ENCODE data around the gene PPFIA2. TPM values are rescaled to one million over a fixed set of nuclear protein-coding genes. Genes with fewer than 3 reads are reported as not detected.

Gene PPFIA2
- polyA plus RNA-seq, 1 of the 3 experiments (the other 2 are of a cell fraction), result not detected

DNA sequence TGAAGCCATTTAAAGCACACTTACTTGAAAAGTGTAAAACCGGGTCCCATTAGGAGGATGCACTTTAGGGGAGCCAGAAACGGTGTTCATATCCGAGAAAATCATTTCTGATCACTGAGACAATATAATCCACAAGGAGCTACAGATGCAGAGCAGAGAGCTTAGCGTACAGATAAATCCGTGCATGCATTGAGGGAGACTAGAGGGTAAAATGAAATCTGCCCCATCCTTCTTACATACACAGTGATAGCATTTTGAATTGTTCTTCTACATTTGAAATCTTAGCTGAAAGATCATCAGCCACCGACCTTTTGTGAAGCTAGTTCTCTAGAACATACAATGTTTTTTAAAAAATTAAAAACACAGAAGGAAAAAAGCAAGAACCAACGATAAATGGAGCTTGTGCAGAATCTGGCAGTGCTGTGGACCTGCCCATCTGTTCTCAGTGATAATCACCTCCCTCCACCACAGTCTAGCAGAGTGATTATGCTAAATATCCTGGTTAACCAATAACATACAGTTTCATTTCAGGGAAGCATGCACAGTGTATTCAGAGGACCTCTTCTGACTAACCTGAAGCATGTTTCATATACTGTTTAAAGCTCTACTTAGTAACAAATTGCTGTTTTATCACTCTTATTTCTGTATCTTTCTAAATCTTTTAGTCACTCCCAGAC is 161.1 kb downstream of the PPFIA2 start:
- Histone ChIP-seq H3F3A (replicated peaks; ENCODE audit: insufficient read depth) (no peaks in the 10 kb centered on the region), H3K27ac (ENCODE audit: low read depth in 2 of 2, low read length in 1 of 2) (peak overlapping the region in 1 of 2 experiments; percentile 28; a peak in 1 of 4 replicates), H3K9ac (no peak overlapping the region), H3K27me3 (ENCODE audit: insufficient read depth) (no peaks in the 10 kb centered on the region), H3K4me2 (no peak overlapping the region), H3K9me2 (no peaks in the 10 kb centered on the region), H3K36me3 (replicated peaks in 1 of 2; ENCODE audit: control insufficient read depth in 1 of 2, insufficient read depth in 2 of 2, low read length in 1 of 2) (no peaks in the 10 kb centered on the region), H3K79me2 (ENCODE audit: insufficient read depth) (no peaks in the 10 kb centered on the region), H3K9me3 (no peaks in the 10 kb centered on the region), H3K4me3 (ENCODE audit: low read depth in 2 of 2, low read length in 1 of 2) (no peak overlapping the region), H2AFZ (ENCODE audit: low read depth) (no peak overlapping the region), H4K20me1 (ENCODE audit: insufficient read depth) (no peaks in the 10 kb centered on the region), H3K4me1 (ENCODE audit: control insufficient read depth in 1 of 2, insufficient read depth in 2 of 2, low read depth in 1 of 2, low read length in 1 of 2) (no peaks in the 10 kb centered on the region; a peak in 1 of 4 replicates)
- DNase-seq, result peak; percentile 7
- ChIA-PET POLR2A (no interaction called here), CTCF (interaction anchor here (0.7 to 1.4 kb wide), 6 partner anchors 10 to 760 kb away, joined by 3 to 5 read pairs (median 3); partner anchors contain the start of genes CCDC59 and METTL25)
- TF ChIP-seq YY1 (IDR thresholded peaks at IDR 0.05; ENCODE audit: low read depth), result no peak
- TF ChIP-seq JUND (IDR thresholded peaks at IDR 0.05), result no peak
- TF ChIP-seq FOSL2 (IDR thresholded peaks at IDR 0.05; ENCODE audit: borderline replicate concordance, low read depth), result no peak
- TF ChIP-seq EZH2phosphoT487 (IDR thresholded peaks at IDR 0.05; ENCODE audit: borderline replicate concordance, low read depth), result no peak
- TF ChIP-seq CHD2 (IDR thresholded peaks at IDR 0.05; ENCODE audit: low read length, partially characterized antibody), result no peak
- TF ChIP-seq FOXM1 (IDR thresholded peaks at IDR 0.05; ENCODE audit: low read depth), result no peak
- TF ChIP-seq, protein P1, sequence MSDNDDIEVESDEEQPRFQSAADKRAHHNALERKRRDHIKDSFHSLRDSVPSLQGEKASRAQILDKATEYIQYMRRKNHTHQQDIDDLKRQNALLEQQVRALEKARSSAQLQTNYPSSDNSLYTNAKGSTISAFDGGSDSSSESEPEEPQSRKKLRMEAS (IDR thresholded peaks at IDR 0.05; ENCODE audit: low read depth), result no peak
- TF ChIP-seq TCF12 (IDR thresholded peaks at IDR 0.05), result no peak
- TF ChIP-seq MEF2A (IDR thresholded peaks at IDR 0.05; ENCODE audit: borderline replicate concordance, low read depth), result no peak
- no peak for TF ChIP-seq MXI1 (IDR thresholded peaks at IDR 0.05; ENCODE audit: low read depth, low read length)
- TF ChIP-seq, protein P2, sequence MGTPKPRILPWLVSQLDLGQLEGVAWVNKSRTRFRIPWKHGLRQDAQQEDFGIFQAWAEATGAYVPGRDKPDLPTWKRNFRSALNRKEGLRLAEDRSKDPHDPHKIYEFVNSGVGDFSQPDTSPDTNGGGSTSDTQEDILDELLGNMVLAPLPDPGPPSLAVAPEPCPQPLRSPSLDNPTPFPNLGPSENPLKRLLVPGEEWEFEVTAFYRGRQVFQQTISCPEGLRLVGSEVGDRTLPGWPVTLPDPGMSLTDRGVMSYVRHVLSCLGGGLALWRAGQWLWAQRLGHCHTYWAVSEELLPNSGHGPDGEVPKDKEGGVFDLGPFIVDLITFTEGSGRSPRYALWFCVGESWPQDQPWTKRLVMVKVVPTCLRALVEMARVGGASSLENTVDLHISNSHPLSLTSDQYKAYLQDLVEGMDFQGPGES (IDR thresholded peaks at IDR 0.05; ENCODE audit: low read depth, low read length), result no peak
- TF ChIP-seq GABPA (IDR thresholded peaks at IDR 0.05; ENCODE audit: low read depth), result no peak
- no peak for TF ChIP-seq RXRA (IDR thresholded peaks at IDR 0.05; ENCODE audit: borderline replicate concordance, low read depth)
- no peak for TF ChIP-seq EP300 (IDR thresholded peaks at IDR 0.05; ENCODE audit: borderline replicate concordance in 1 of 2, low read depth in 1 of 2, low read length in 1 of 2)
- WGBS (ENCODE audit: low lambda C conversion rate), result 3% methylated on average over 7 of the region's 7 CpGs

- ChIA-PET CTCF (no interaction called here), POLR2A (no interaction called here)
- Histone ChIP-seq H2AFZ (ENCODE audit: low read depth) (no peak overlapping the region), H3K4me1 (ENCODE audit: control insufficient read depth in 1 of 2, insufficient read depth in 2 of 2, low read depth in 1 of 2, low read length in 1 of 2) (no peaks in the 10 kb centered on the region; a peak in 1 of 4 replicates), H3K4me2 (no peak overlapping the region), H3K27ac (ENCODE audit: low read depth in 2 of 2, low read length in 1 of 2) (no peak overlapping the region), H3K4me3 (ENCODE audit: low read depth in 2 of 2, low read length in 1 of 2) (no peak overlapping the region), H3K9ac (no peak overlapping the region), H3F3A (replicated peaks; ENCODE audit: insufficient read depth) (no peaks in the 10 kb centered on the region), H3K9me2 (no peaks in the 10 kb centered on the region), H3K36me3 (replicated peaks in 1 of 2; ENCODE audit: control insufficient read depth in 1 of 2, insufficient read depth in 2 of 2, low read length in 1 of 2) (no peaks in the 10 kb centered on the region), H3K79me2 (ENCODE audit: insufficient read depth) (no peaks in the 10 kb centered on the region), H3K9me3 (no peaks in the 10 kb centered on the region), H3K27me3 (ENCODE audit: insufficient read depth) (no peaks in the 10 kb centered on the region), H4K20me1 (ENCODE audit: insufficient read depth) (no peaks in the 10 kb centered on the region)
- 8% methylated on average over 1 of the region's 1 CpG for WGBS (ENCODE audit: low lambda C conversion rate)
- no peak for DNase-seq
- peak; percentile 27; the same call in 1 of the 2 replicates for TF ChIP-seq GATA2 (CRISPR knock-in tag; IDR thresholded peaks at IDR 0.05)
- no peak for TF ChIP-seq MXI1 (IDR thresholded peaks at IDR 0.05; ENCODE audit: low read depth, low read length)
- TF ChIP-seq TEAD4 (IDR thresholded peaks at IDR 0.05; ENCODE audit: borderline replicate concordance, insufficient read depth), result no peak
These were observed 162.6 kb downstream of the PPFIA2 start for GRCh38 chr12:81596558-81596957.
